Measurements from ENCODE around the gene PCDH19. TPM values are rescaled to one million over a fixed set of nuclear protein-coding genes. Genes with fewer than 3 reads are reported as not detected.

PCDH19 gene
- total RNA-seq, 1 donor from 2014 or later, result 0.15 TPM

- DNase-seq (ENCODE audit: low read depth), result no peak
These were observed 94.5 kb downstream of the PCDH19 start for GRCh38 chrX:100315566-100315965.

- DNase-seq (ENCODE audit: low read depth), result no peak
These were observed 110.5 kb downstream of the PCDH19 start for GRCh38 chrX:100299559-100299958.

- DNase-seq (ENCODE audit: low read depth), result no peak
These were observed 112.3 kb downstream of the PCDH19 start for GRCh38 chrX:100297728-100298127.

GRCh38 chrX:100296183-100296753 lies 113.8 kb downstream of the PCDH19 start:
- DNase-seq (ENCODE audit: low read depth), result no peak

GRCh38 chrX:100294965-100295364 lies 115.1 kb downstream of the PCDH19 start:
- no peak for DNase-seq (ENCODE audit: low read depth)

GRCh38 chrX:100289066-100289558 lies 121.0 kb downstream of the PCDH19 start:
- DNase-seq (ENCODE audit: low read depth), result no peak

GRCh38 chrX:100277231-100277630 lies 132.8 kb downstream of the PCDH19 start:
- DNase-seq (ENCODE audit: low read depth), result no peak

GRCh38 chrX:100274916-100275315 lies 135.2 kb downstream of the PCDH19 start:
- DNase-seq (ENCODE audit: low read depth), result no peak

- DNase-seq (ENCODE audit: low read depth), result no peak
These were observed 144.9 kb downstream of the PCDH19 start for GRCh38 chrX:100265179-100265578.

GRCh38 chrX:100264200-100264599 lies 145.9 kb downstream of the PCDH19 start:
- DNase-seq (ENCODE audit: low read depth), result no peak

- no peak for DNase-seq (ENCODE audit: low read depth)
These were observed 146.4 kb downstream of the PCDH19 start for GRCh38 chrX:100263650-100264049.

GRCh38 chrX:100248885-100249493 lies 161.1 kb downstream of the PCDH19 start:
- no peak for DNase-seq (ENCODE audit: low read depth)

GRCh38 chrX:100247826-100248225 lies 162.2 kb downstream of the PCDH19 start:
- no peak for DNase-seq (ENCODE audit: low read depth)

- DNase-seq (ENCODE audit: low read depth), result no peak
These were observed 165.4 kb downstream of the PCDH19 start for GRCh38 chrX:100244681-100245080.

Other genes starting within 250 kb of the PCDH19 start
- gene TNMD, start 174.7 kb upstream of the PCDH19 start, total RNA-seq, result not detected in 2 replicates
- 56.6 and 79.7 TPM in 2 replicates for gene TSPAN6, start 226.5 kb upstream of the PCDH19 start, total RNA-seq
- 20.7 and 29.7 TPM in 2 replicates for gene SRPX2, start 233.9 kb upstream of the PCDH19 start, total RNA-seq

Measured in renal cortical epithelial cell (primary cell).